ENCODE measurements around the gene RNF115.

The RNF115 gene

DNA sequence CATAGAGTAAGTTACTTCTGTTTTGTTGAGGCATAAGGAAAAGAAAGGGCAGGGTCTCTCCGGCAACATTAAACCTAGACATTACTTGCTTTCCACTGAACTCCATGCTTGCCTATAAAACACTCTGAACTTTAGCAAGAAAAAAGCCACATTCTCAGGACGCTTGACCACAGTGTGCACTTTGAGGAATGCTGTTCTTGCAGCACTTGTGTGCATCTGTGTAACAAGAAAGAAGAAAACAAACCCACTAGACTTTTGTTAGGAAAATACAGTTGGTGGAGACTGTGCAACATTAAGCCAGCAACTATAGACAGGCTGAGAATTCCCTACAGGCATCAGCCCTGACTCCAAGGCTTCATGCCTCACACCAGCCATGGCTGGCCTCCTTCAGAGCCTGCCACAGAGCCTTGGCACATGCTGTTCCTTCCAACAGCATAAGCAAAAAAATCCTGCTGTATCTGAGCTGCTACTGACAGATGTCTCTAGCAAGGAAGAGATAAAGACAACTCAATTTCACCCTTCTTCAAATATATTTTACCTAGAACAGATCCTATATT lies 122.5 kb downstream of the RNF115 start:
- no peak for DNase-seq (ENCODE audit: low spot score)

DNA sequence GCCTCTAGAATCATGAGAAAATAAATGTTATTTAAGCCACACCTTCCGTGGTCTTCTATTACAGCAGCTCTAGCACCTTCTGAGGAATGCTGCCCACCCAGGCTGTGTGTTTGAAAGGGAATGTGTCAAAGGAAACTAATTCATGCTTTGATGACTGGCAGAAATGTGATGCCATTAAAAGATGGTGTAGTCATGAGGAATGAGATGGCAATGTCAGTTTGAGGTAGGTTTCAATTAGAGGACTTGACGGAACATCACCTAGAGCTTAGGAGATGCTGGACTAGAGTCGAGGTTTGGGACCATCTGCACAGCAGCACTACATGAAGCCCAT lies 127.3 kb downstream of the RNF115 start:
- no peak for DNase-seq (ENCODE audit: low spot score)

DNA sequence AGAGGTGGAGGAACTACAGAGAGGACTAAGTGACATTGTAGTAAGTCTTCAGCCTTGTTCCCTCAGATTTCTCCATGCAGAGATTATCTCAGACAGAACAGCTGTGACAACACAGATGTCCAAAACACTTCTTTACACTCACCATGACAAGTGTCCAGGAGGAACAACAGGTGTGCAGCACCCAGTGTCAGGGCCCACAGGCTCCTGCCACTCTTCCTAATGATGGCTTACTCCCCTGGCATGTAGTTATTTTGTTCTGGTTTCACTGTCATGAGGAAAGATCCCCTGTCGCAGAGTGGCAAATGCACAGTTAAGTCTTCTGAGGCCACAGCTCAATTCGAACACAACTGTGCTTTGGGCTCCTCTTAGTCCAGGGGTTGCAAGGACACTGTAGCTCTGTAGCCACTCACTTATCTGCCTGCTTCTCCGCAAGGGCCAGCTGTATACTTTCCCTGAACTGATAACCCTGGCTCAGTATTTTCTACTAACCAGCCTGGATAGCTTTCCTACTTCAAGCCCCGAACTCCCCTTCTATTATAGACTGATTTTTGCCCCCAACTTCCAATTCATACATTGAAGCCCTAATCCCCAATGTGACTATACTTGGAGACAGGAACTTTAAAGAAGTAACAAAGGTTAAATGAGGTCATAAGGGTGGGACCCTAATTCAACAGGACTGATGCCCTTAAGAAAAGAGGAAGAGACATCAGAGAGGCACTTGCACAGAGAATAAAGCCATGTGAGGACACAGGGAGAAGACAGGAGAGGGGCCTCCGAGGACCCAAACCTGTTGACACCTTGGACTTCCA lies 127.9 kb downstream of the RNF115 start:
- no peak for DNase-seq (ENCODE audit: low spot score)

DNA sequence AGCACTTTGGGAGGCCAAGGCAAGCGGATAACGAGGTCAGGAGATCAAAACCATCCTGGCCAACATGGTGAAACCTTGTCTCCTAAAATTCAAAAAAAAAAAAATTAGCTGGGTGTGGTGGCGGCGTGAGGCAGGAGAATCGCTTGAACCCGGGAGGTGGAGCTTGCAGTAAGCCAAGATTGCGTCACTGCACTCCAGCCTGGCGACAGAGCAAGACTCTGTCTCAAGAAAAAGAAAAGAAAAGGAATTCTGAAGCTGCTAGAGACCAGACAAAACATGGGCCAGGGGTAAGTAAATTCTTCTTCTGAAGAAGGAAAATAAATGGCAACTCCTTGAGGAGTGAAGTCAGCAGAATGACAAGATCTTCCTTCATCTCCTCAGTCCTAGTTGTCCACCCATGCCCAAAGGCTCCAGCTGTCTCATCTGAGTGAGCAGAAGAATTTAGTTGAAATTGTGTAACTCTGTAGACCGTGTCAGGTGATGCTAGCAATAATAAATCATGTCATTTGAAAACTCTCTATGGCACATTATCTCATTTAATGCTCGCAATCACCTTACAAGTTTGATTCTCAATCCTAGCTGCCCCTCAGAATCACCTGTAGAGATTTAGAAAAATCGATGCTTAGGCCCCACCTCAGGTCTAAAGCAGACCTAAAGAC lies 131.0 kb downstream of the RNF115 start:
- DNase-seq (ENCODE audit: low spot score): no peak

DNA sequence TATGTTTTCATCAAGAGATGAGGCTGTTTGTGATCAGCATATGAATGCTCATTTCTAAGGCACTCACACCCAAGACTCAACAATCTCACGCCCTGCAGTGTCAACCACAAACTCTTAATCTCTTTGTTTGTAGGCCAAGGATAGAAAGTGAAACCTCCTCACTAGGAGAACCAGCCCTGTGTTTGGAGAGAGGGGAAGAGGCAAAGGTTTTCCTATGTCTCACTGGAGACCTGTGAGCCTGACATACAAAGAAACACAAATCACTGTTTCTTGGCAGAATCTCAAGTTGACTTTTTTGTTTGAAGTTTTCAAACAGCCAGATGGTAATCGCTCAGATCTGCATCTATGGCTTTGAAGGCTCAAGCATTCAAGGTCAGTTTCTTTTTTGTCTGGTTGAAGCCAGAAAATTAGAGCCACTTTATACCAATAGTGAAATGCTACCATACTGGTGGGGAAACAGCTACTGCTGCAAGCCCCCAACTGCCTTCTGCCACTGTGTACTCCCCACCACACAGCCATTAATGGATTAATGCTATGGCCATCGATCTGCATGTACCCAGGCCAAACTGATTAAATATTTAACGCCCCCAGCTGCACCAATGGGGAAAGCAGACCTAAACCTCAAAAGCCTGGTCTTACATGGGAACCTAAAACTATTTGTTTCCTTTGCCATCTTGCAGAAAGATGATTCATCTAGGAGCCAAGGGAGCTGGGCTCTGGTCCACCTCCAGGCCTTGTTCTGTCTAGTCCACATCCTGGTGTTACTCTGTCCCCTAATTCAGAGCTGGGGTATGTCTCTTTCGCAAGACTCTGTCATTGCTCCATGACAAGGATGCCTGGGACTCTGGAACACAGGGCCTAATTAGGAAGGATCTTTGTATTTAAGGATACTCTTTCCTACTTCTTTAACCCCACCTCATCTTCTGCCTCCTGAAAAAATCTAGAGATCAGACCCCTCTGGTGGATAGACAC lies 133.0 kb downstream of the RNF115 start:
- DNase-seq (ENCODE audit: low spot score): peak; percentile 83

DNA sequence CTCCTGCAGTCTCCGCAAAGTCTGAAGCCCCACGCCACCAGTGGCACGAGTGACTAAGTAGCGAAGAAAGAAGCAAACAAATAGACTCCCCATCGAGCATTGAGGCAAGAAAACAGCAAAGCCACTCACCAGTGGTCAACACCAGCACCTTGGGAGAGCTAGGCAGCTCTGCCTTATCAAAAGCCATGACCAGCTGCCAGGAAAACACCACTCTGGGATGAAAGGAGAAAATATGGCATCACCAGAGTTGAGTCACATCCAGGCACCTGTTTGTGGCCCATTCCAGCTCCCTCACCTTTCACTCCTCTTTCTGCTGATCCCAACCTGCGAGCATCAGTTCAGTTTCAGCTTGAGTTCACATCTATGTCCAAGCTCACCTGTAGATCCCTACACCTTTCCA lies 134.0 kb downstream of the RNF115 start:
- no peak for DNase-seq (ENCODE audit: low spot score)

DNA sequence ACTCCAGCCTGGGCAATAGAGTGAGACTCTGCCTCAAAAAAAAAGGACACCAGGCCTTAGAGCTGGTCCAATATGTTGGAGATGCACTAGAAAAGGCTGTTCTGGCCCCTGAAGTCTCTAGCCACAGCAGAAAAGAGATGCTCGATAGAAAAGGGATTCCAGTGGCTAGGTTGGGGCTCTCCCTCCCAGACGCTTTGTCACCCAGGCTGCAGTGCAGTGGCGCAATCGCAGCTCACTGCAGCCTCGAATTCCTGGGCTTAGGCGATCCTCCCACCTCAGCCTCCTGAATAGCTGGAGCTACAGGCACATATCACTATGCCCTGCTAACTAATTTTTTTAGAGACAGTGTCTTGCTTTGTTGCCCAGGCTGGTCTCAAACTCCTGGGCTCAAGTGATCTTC lies 135.0 kb downstream of the RNF115 start:
- no peak for DNase-seq (ENCODE audit: low spot score)
